Measurements from ENCODE around the gene CBARP. TPM values are rescaled to one million over a fixed set of nuclear protein-coding genes. Genes with fewer than 3 reads are reported as not detected.

CBARP gene
- total and polyA plus RNA-seq, 9 of the 15 experiments (the other 6 are each of a cell fraction or from before 2014, with no cell fraction given): 0.03 to 8.9 (median 1.2) TPM; not detected in 1

- peak; percentile 84 for TF ChIP-seq MGA (IDR thresholded peaks at IDR 0.05)
- no peak for TF ChIP-seq ZBTB34 (CRISPR knock-in tag; IDR thresholded peaks at IDR 0.05)
- TF ChIP-seq SIRT6 (IDR thresholded peaks at IDR 0.05; ENCODE audit: low read depth, low read length): no peak
- TF ChIP-seq MNT (conservative IDR thresholded peaks at IDR 0.05): peak; percentile 23 to 36; a peak in 2 of 4 replicates
- TF ChIP-seq MTA2 (IDR thresholded peaks at IDR 0.05; ENCODE audit: low read depth): no peak
- peak; percentile 24; the same call in 1 of the 2 replicates for TF ChIP-seq RAD51 (IDR thresholded peaks at IDR 0.05; ENCODE audit: borderline replicate concordance, low read depth)
- no peak for TF ChIP-seq MYBL2 (IDR thresholded peaks at IDR 0.05; ENCODE audit: low read depth)
- TF ChIP-seq MYBL2 (CRISPR knock-in tag; IDR thresholded peaks at IDR 0.05; ENCODE audit: borderline replicate concordance): no peak
- 0 out of 2 replicates have a peak, but pooled peaks have one; percentile 23 for TF ChIP-seq SRSF3 (IDR thresholded peaks at IDR 0.05; ENCODE audit: insufficient read depth, low read length)
- no peak for TF ChIP-seq IFI16 (CRISPR knock-in tag; IDR thresholded peaks at IDR 0.05)
- no peak; a peak in 1 of 3 replicates for TF ChIP-seq CBX3 (IDR thresholded peaks at IDR 0.05; ENCODE audit: borderline replicate concordance in 1 of 2, low read length in 2 of 2)
- TF ChIP-seq SETDB1 (IDR thresholded peaks at IDR 0.05; ENCODE audit: low read length): no peak
These were observed 35.6 kb upstream of the CBARP start (continued) for GRCh38 chr19:1273263-1274041.

Measured in K562 (cell line).